HFF-Myc (cell line): ENCODE measurements around the gene SSX2IP.
"Not testable (repeated sequence)": the region's sequence is repeated elsewhere in the genome, so short reads cannot be mapped to it uniquely, and the experiment has no call there.

Experiments used
- DNase-seq: peaks from one replicate; pipeline ENCODE4 v3.0.0-alpha.2; 2011; ENCODE audit warnings: low read depth; ENCODE audit errors: extremely low read depth
- H3K4me3 ChIP-seq: replicated peaks from 2 replicates; pipeline ENCODE4 v1.5.1; 2011; ENCODE audit warnings: low read depth, mild to moderate bottlenecking, control low read depth, low read length
- TF ChIP-seq, protein P1 (sequence below): IDR thresholded peaks from 2 replicates; pipeline ENCODE4 v1.5.1; 2012; ENCODE audit warnings: mild to moderate bottlenecking, low read depth, low read length, control low read depth; ENCODE audit errors: missing control alignments

SSX2IP gene

DNA sequence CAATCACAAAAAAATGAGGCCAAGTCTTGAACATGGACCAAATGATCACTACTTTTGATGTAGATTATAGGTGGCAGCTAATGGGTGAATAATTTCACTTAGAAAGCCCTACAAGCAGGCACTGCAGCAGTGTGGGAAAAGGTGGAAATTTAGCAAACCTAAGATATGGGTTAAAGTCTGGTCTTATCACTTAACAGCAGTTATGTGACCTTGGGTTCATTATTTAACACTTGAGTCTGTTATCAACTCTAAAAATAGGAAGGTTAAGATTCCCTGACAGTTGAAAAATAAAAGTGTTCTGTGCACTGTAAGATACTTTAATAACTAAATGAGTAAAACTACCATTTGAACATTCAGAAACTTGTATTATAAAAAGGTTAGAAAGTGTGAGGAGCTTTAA is 47.5 kb downstream of the SSX2IP start:
- DNase-seq = no peak
- no peak overlapping the region for H3K4me3 ChIP-seq
- TF ChIP-seq, protein P1, sequence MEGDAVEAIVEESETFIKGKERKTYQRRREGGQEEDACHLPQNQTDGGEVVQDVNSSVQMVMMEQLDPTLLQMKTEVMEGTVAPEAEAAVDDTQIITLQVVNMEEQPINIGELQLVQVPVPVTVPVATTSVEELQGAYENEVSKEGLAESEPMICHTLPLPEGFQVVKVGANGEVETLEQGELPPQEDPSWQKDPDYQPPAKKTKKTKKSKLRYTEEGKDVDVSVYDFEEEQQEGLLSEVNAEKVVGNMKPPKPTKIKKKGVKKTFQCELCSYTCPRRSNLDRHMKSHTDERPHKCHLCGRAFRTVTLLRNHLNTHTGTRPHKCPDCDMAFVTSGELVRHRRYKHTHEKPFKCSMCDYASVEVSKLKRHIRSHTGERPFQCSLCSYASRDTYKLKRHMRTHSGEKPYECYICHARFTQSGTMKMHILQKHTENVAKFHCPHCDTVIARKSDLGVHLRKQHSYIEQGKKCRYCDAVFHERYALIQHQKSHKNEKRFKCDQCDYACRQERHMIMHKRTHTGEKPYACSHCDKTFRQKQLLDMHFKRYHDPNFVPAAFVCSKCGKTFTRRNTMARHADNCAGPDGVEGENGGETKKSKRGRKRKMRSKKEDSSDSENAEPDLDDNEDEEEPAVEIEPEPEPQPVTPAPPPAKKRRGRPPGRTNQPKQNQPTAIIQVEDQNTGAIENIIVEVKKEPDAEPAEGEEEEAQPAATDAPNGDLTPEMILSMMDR = no peak

DNA sequence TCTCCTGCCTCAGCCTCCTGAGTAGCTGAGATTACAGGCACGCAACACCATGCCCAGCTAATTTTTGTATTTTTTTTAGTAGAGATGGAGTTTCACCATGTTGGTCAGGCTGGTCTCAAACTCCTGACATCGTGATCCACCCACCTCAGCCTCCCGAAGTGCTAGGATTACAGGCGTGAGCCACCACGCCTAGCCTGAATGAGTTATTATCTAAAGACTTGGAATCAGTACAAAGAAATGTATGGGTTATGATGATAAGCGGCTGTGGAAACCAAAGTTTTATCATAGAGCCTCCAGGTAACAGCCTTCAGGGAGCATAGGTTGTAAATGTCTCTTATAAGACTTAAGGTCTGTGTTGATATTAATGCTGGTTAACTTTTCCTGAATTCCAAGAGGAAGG is 50.5 kb downstream of the SSX2IP start:
- not testable (repeated sequence) for DNase-seq, H3K4me3 ChIP-seq

DNA sequence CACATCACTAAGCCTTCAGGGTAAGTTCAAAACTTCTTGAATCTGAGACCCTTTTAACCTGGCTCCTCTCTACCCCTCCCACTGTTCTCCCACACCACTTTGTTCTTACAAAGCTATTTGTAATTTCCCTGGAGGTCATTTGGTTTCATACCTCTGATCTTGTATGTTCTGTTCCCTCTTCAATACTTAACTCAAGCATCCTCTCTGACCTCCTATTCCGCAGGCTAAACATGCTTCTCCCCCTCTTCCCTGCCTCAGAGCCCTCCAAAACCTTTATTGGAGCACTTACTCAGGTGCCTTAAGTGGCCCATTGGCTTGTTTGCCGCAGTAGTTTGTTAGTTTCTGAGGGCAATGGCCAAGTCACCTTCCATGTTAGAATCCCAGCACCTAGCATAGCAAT is 54.8 kb downstream of the SSX2IP start:
- no peak for DNase-seq
- no peak overlapping the region for H3K4me3 ChIP-seq

DNA sequence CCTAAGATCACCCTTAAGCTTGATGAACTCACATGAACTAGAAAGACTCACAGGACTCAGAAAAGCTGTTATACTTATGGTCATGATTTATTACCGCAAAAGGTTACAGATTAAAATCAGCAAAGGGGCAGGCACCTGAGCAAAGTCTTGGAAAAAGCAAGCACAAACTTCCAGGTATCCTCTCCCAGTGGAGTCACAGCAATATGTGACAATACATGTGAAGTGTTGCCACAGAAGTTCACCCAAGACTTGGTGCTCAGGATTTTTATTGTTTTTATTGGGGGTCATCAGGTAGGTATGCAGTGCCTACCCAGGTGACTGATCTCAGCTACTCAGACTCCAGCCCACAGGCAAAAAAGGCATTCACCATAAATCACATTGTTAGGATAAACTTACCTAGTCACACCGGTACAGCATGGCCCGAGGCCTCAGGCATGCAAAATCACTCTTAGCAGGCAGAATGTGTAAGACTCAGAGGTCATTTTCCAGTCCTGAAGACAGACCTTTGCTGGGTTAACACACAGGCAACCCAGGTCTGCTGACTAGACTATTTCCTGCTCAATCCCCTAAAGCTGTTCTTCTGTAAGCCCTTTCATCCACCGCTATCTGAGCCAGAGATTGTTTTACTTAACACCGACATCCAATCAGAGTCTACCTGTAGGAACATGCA is 55.6 kb downstream of the SSX2IP start:
- TF ChIP-seq, protein P1 = no peak
- H3K4me3 ChIP-seq = no peak overlapping the region
- no peak for DNase-seq

More for the DNA sequence above, 54.8 kb downstream of the SSX2IP start:
- TF ChIP-seq, protein P1 = no peak

DNA sequence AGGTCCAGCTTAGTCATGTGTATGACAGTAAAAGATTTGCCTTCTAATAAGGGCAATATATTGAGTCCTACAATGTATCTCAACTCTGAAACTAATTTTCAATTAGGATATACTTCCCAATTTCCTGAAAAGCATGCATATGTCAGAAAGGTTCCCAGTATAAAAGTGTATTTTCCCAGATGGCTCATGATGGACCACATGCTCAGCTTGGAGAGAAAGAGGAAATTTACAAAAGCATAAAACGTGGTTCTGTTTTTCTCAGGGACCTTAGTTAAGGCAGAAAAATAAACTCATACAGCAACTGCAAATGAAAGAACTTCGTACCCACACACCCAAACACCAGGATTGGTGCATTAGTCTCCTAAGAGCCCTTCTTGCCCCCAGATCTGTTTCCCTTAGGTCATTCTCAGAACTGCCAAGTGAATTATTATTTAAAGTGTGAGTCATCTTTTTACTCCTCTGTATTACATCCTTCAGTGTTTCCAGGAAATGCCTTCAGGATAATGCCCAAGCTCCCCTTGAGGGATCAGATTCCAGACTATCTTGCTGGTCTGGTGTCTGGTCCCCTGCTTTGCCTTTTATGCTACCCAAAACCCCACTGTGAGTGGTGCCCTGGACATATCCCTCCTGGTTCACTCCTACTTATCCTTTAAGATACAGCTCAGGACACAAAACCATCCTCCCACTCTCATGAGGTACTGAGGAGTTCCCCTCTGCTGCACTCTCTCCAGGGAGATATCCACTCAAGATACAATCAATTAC is 57.4 kb downstream of the SSX2IP start:
- H3K4me3 ChIP-seq = no peak overlapping the region
- TF ChIP-seq, protein P1 = no peak
- DNase-seq = no peak

DNA sequence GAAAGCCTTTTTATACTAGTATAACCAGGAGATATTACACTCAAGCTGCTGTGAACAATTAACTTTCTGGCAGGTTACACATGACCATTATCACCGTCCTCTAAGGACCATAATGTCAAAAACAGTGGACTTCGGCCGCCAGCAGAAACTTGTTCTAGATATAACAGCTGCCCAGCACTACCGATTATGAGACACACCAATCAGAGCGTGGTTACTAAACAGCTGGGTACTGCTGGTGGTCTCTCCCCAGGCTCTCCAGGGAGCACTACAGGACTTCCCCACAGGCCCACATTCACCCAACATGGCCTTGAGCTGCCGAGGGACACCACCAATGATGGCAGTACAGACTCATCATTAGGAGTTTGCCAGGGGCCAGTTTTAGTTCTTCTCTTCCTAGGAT is 58.1 kb downstream of the SSX2IP start:
- DNase-seq = no peak
- TF ChIP-seq, protein P1 = no peak
- no peak overlapping the region for H3K4me3 ChIP-seq

DNA sequence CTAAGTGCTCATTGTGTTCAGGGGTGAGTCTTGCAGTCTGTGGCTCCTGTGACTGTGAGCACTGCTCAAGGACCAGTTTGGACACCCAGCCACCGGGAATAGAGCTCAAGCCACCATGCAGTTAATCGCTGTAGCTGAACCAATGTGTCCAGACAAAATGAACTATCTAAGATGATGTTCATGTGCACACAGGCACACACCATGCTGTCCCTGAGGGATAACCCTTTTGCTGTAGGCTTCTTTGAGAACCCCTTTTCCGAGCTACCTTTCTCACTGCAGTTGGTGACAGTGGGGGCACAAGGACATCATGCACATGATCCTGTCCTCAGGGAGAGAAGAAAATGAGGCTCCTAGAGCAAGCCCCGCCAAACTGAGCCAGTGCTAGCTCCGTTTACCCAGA is 65.4 kb downstream of the SSX2IP start:
- TF ChIP-seq, protein P1 = no peak
- no peak overlapping the region for H3K4me3 ChIP-seq
- no peak for DNase-seq
